ENCODE data around the gene ATP2B3. TPM values are rescaled to one million over a fixed set of nuclear protein-coding genes. Genes with fewer than 3 reads are reported as not detected.

Gene ATP2B3
- total and polyA plus RNA-seq, 2 donors (not counting 3 experiments of a cell fraction or from before 2014, with no cell fraction given) = 0.01 to 0.07 TPM

DNA sequence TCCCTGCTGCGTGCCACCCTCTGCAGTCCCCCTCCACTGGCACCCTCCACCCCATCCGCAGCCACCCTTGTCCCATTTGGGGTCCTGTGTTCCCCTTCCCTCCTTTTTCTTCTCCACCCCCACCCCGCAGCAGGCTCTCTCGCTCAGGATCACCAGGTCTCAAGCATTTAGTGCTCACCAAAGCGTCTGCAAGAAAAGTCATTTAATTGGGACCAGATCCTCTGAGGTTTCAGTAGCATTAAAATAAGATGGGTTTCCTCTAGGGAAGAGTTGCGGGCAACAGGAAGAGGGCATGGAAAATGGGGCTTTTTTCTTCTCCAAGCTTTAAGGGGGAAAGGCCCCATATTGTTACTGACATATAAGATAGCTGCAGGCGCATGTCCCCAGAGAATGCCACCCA, 42.2 kb upstream of the ATP2B3 start:
- DNase-seq (ENCODE audit: low read depth, low spot score) (no peak), FAIRE-seq (no peak)
- Histone ChIP-seq H3K4me3 (replicated peaks in 1 of 3; ENCODE audit: insufficient read depth in 1 of 3, low read depth in 1 of 3, low read length in 3 of 3) (no peak overlapping the region), H3K4me2 (ENCODE audit: insufficient read depth, low read length) (no peak overlapping the region), H4K20me1 (replicated peaks; ENCODE audit: control insufficient read depth, extremely low read depth, insufficient read depth, low read length) (no peaks in the 10 kb centered on the region), H2AFZ (ENCODE audit: low read depth, low read length) (no peak overlapping the region), H3K27me3 (ENCODE audit: control insufficient read depth in 2 of 2, insufficient read depth in 2 of 2, low read length in 2 of 2) (no peaks in the 10 kb centered on the region), H3K79me2 (ENCODE audit: control insufficient read depth, insufficient read depth, low read length) (no peaks in the 10 kb centered on the region), H3K9me1 (replicated peaks; ENCODE audit: control insufficient read depth, extremely low read depth, insufficient read depth, low read length) (no peaks in the 10 kb centered on the region), H3K4me1 (ENCODE audit: control insufficient read depth, extremely low read depth, insufficient read depth, low read length) (peaks cover 28% of the 10 kb centered on the region), H3K9ac (replicated peaks; ENCODE audit: extremely low read depth, insufficient read depth, low read length) (no peak overlapping the region), H3K27ac (ENCODE audit: insufficient read depth, low read depth, low read length) (peak overlapping the region; percentile 73), H3K36me3 (ENCODE audit: control insufficient read depth in 2 of 2, extremely low read depth in 1 of 2, insufficient read depth in 2 of 2, low read length in 2 of 2) (no peaks in the 10 kb centered on the region), H3K9me3 (replicated peaks; ENCODE audit: control insufficient read depth, insufficient read depth, low read length) (no peaks in the 10 kb centered on the region)
- BruUV-seq (replicated peaks) = no TSS peak
- ChIA-PET POLR2A (no interaction called here), CTCF (interaction anchor here (6.8 kb wide), 1 partner anchor 17 kb away, joined by 189 read pairs; the partner anchor contains the start of gene BGN)
- dilution Hi-C loops (cut with MboI; ENCODE audit: extremely low pct_ligation_motif_present, low sequenced_read_pairs) (no loop called here), intact Hi-C loops (cut with micrococcal nuclease) (no loop called here)
- TF ChIP-seq JUN (IDR thresholded peaks at IDR 0.05; ENCODE audit: borderline replicate concordance, insufficient read depth, insufficient read length, low read depth) (no peak), POLR2AphosphoS5 (IDR thresholded peaks at IDR 0.05; ENCODE audit: insufficient read depth, low read depth, low read length) (no peak), FOS (IDR thresholded peaks at IDR 0.05; ENCODE audit: borderline replicate concordance, insufficient read depth, low read length) (no peak)

DNA sequence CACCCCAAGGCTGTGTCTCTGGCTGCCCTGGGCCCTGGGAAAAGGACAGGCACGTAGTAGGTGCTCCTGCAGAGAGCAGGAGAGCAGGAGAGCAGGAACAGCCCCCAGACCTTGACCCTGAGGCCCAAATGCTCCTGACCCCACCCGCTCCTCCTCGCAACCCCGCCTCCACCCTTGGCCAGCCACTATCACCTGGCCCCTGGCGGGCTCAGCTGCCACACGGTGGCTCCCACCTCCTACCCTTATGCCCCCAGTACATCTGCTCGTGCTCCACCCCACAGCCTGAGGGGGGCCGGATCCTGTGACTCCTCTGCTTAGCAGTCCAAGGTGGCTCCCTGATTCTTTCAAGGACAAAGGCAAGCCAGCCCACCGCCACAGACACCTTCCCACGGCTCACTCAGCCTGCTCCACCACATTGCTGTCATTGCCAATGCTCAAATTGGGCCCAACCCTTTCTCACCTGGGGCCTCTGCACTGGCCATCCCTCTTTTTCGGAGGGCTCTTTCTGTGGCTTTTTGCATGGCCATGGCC, 41.6 kb upstream of the ATP2B3 start:
- Histone ChIP-seq H3K27me3 (ENCODE audit: control insufficient read depth in 2 of 2, insufficient read depth in 2 of 2, low read length in 2 of 2) (no peaks in the 10 kb centered on the region), H3K4me2 (ENCODE audit: insufficient read depth, low read length) (no peak overlapping the region), H3K9me1 (replicated peaks; ENCODE audit: control insufficient read depth, extremely low read depth, insufficient read depth, low read length) (no peaks in the 10 kb centered on the region), H3K4me1 (ENCODE audit: control insufficient read depth, extremely low read depth, insufficient read depth, low read length) (peaks cover 28% of the 10 kb centered on the region), H3K79me2 (ENCODE audit: control insufficient read depth, insufficient read depth, low read length) (no peaks in the 10 kb centered on the region), H2AFZ (ENCODE audit: low read depth, low read length) (no peak overlapping the region), H4K20me1 (replicated peaks; ENCODE audit: control insufficient read depth, extremely low read depth, insufficient read depth, low read length) (no peaks in the 10 kb centered on the region), H3K36me3 (ENCODE audit: control insufficient read depth in 2 of 2, extremely low read depth in 1 of 2, insufficient read depth in 2 of 2, low read length in 2 of 2) (no peaks in the 10 kb centered on the region), H3K4me3 (replicated peaks in 1 of 3; ENCODE audit: insufficient read depth in 1 of 3, low read depth in 1 of 3, low read length in 3 of 3) (no peak overlapping the region), H3K27ac (ENCODE audit: insufficient read depth, low read depth, low read length) (peak overlapping the region; percentile 73), H3K9me3 (replicated peaks; ENCODE audit: control insufficient read depth, insufficient read depth, low read length) (no peaks in the 10 kb centered on the region), H3K9ac (replicated peaks; ENCODE audit: extremely low read depth, insufficient read depth, low read length) (no peak overlapping the region)
- dilution Hi-C loops (cut with MboI; ENCODE audit: extremely low pct_ligation_motif_present, low sequenced_read_pairs) (no loop called here), intact Hi-C loops (cut with micrococcal nuclease) (no loop called here)
- no TSS peak for BruUV-seq (replicated peaks)
- FAIRE-seq = peak; percentile 21
- ChIA-PET CTCF (interaction anchor here (1.4 to 6.8 kb wide), 4 partner anchors 16 to 31 kb away, joined by 7 to 189 read pairs (median 10); partner anchors contain the start of gene BGN), POLR2A (interaction anchor here (1.2 to 1.6 kb wide), 2 partner anchors 16 to 19 kb away, joined by 4 to 6 read pairs; partner anchors contain the start of gene BGN)
- DNase-seq (ENCODE audit: low read depth, low spot score) = no peak
- TF ChIP-seq POLR2AphosphoS5 (IDR thresholded peaks at IDR 0.05; ENCODE audit: insufficient read depth, low read depth, low read length) (no peak), FOS (IDR thresholded peaks at IDR 0.05; ENCODE audit: borderline replicate concordance, insufficient read depth, low read length) (no peak), MYC (IDR thresholded peaks at IDR 0.05; ENCODE audit: low read depth, low read length) (no peak), JUN (IDR thresholded peaks at IDR 0.05; ENCODE audit: borderline replicate concordance, insufficient read depth, insufficient read length, low read depth) (no peak), EZH2 (IDR thresholded peaks at IDR 0.05; ENCODE audit: borderline replicate concordance, low read depth, low read length, severe bottlenecking) (no peak), POLR2A (IDR thresholded peaks at IDR 0.05; ENCODE audit: low read depth, low read length) (no peak), GATA2 (IDR thresholded peaks at IDR 0.05; ENCODE audit: insufficient read depth, insufficient read length, low read depth, low read length) (no peak)
- TF ChIP-seq, protein P1, sequence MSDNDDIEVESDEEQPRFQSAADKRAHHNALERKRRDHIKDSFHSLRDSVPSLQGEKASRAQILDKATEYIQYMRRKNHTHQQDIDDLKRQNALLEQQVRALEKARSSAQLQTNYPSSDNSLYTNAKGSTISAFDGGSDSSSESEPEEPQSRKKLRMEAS (IDR thresholded peaks at IDR 0.05; ENCODE audit: insufficient read depth, insufficient read length) = no peak
- TF ChIP-seq, protein P2, sequence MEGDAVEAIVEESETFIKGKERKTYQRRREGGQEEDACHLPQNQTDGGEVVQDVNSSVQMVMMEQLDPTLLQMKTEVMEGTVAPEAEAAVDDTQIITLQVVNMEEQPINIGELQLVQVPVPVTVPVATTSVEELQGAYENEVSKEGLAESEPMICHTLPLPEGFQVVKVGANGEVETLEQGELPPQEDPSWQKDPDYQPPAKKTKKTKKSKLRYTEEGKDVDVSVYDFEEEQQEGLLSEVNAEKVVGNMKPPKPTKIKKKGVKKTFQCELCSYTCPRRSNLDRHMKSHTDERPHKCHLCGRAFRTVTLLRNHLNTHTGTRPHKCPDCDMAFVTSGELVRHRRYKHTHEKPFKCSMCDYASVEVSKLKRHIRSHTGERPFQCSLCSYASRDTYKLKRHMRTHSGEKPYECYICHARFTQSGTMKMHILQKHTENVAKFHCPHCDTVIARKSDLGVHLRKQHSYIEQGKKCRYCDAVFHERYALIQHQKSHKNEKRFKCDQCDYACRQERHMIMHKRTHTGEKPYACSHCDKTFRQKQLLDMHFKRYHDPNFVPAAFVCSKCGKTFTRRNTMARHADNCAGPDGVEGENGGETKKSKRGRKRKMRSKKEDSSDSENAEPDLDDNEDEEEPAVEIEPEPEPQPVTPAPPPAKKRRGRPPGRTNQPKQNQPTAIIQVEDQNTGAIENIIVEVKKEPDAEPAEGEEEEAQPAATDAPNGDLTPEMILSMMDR (IDR thresholded peaks at IDR 0.05; ENCODE audit: extremely low read depth in 1 of 2, insufficient read depth in 1 of 2, low read depth in 1 of 2, low read length in 2 of 2) = no peak
